A673 (cell line): ENCODE data around the gene PCDHB6. TPM values are rescaled to one million over a fixed set of nuclear protein-coding genes. Genes with fewer than 3 reads are reported as not detected.
"Not testable (repeated sequence)": the region's sequence is repeated elsewhere in the genome, so short reads cannot be mapped to it uniquely, and the experiment has no call there.

Experiments used
- Bru-seq: library from RNA; stranded (reverse); fragments of 400-500 nt; gene quantifications from one replicate; lab custom pipeline; 2021; lab: Mats Ljungman, UMichigan
- BruChase-seq, 2 experiments: library from RNA; stranded (reverse); fragments of 400-500 nt; gene quantifications; one replicate each; lab custom pipeline; 2021; lab: Mats Ljungman, UMichigan
- BruUV-seq: library from RNA; stranded (reverse); fragments of 400-500 nt; replicated peaks from 2 replicates; lab custom pipeline; 2021; lab: Mats Ljungman, UMichigan
- CTCF ChIA-PET: fragments of 300-600 bp; sonication (Branson Sonifier 250); formaldehyde crosslinking; loops from one replicate; lab custom pipeline; 2022; ENCODE audit warnings: antibody characterized with exemption; lab: Charles Lee
- POLR2A ChIA-PET: fragments of 300-600 bp; sonication (Branson Sonifier 250); formaldehyde crosslinking; loops from one replicate; lab custom pipeline; 2022; ENCODE audit warnings: antibody characterized with exemption; ENCODE audit not compliant: low non-redundant PET; lab: Charles Lee
- DNase-seq: peaks from one replicate; pipeline ENCODE4 v3.0.0-alpha.2; 2015; ENCODE audit warnings: low spot score
- H3K27ac ChIP-seq: fragments of 200-600 bp; sonication (generic); 2 replicates; pipeline ENCODE4 v1.5.1; 2016; ENCODE audit warnings: mixed run types, low read depth, mild to moderate bottlenecking, mixed read lengths, antibody characterized with exemption, low read length; ENCODE audit not compliant: poor library complexity, severe bottlenecking
- H3K27me3 ChIP-seq: fragments of 200-600 bp; sonication (generic); replicated peaks from 2 replicates; pipeline ENCODE4 v1.6.1; 2017; ENCODE audit warnings: mixed run types, low read depth, mild to moderate bottlenecking, mixed read lengths, antibody characterized with exemption, low read length; ENCODE audit not compliant: insufficient read depth, poor library complexity
- H3K36me3 ChIP-seq: fragments of 200-600 bp; sonication (generic); 2 replicates; pipeline ENCODE4 v1.6.1; 2016; ENCODE audit warnings: mixed run types, mild to moderate bottlenecking, mixed read lengths, antibody characterized with exemption, low read length; ENCODE audit not compliant: insufficient read depth, poor library complexity, severe bottlenecking
- H3K4me1 ChIP-seq: fragments of 200-600 bp; sonication (generic); 2 replicates; pipeline ENCODE4 v1.6.1; 2017; ENCODE audit warnings: mixed run types, mild to moderate bottlenecking, mixed read lengths, antibody characterized with exemption, low read length; ENCODE audit not compliant: insufficient read depth, poor library complexity, severe bottlenecking
- H3K4me3 ChIP-seq: fragments of 200-600 bp; sonication (generic); 2 replicates; pipeline ENCODE4 v1.5.1; 2016; ENCODE audit warnings: low read depth, mixed run types, mild to moderate bottlenecking, mixed read lengths, low read length; ENCODE audit not compliant: poor library complexity, severe bottlenecking
- H3K9me3 ChIP-seq: fragments of 200-600 bp; sonication (generic); 2 replicates; pipeline ENCODE4 v1.6.1; 2016; ENCODE audit warnings: mixed run types, low read depth, mild to moderate bottlenecking, mixed read lengths, antibody characterized with exemption, low read length; ENCODE audit not compliant: poor library complexity, severe bottlenecking
- CTCF ChIP-seq: fragments of 300-800, 200-600 bp; sonication (generic); conservative IDR thresholded peaks from 2 replicates; pipeline ENCODE4 v1.5.1; 2017; ENCODE audit warnings: low read depth, mild to moderate bottlenecking, antibody characterized with exemption, low read length, moderate library complexity, mixed read lengths
- EZH2 ChIP-seq: fragments of 200-600 bp; sonication (generic); IDR thresholded peaks from 2 replicates; pipeline ENCODE4 v1.6.1; 2017; ENCODE audit warnings: borderline replicate concordance, low read depth, mild to moderate bottlenecking, mixed read lengths, antibody characterized with exemption, low read length; ENCODE audit not compliant: poor library complexity, severe bottlenecking
- intact Hi-C: fragments of 100-400 bp; cut with micrococcal nuclease; formaldehyde crosslinking; loops from one replicate; pipeline ENCODE4 v1.10.0; 2022; ENCODE audit not compliant: unreplicated experiment
- long read RNA-seq: library from polyadenylated mRNA; stranded (forward); transcript quantifications from one replicate; pipeline ENCODE4 v2.0.0, GENCODE V29; 2022
- total RNA-seq: library from RNA; stranded (reverse); gene quantifications from 2 replicates; pipeline ENCODE4 v1.2.3, GENCODE V29; 2021

The PCDHB6 gene
- total RNA-seq (7.3 and 9.1 TPM in 2 replicates), Bru-seq, nascent RNA (percentile 59 among the genes with signal in this experiment), BruChase-seq, experiment 1, labeled RNA remaining after a 2-hour chase (percentile 69 among the genes with signal in this experiment), BruChase-seq, experiment 2, labeled RNA remaining after a 6-hour chase (percentile 82 among the genes with signal in this experiment)
- long read RNA-seq, transcript PCDHB6-201 (1 exons, 3,266 nt), result major isoform, 7 of 7 reads
- long read RNA-seq, partial matches to known transcripts, result 0 of 7 reads
- long read RNA-seq, other reads (novel, unspliced or antisense), result 0 of 7 reads

- H3K9me3 ChIP-seq, result no peaks in the 10 kb centered on the region
- CTCF ChIA-PET, result interaction anchor here (0.6 to 1.1 kb wide), 4 partner anchors 10 to 59 kb away, joined by 3 to 4 read pairs (median 3); partner anchors contain the start of genes PCDHB12, PCDHB16 and PCDHB2
Measured at GRCh38 chr5:141149812-141150211, at the start of gene PCDHB6. TSS of gene PCDHB6 (plus strand) at chr5:141150057. CDS start at chr5:141150258, 201 bp downstream.

GRCh38 chr5:141100243-141100805 is 49.5 kb upstream of the PCDHB6 start, which contains the start of gene PCDHB3:
TSS of gene PCDHB3 (plus strand) at chr5:141100473. CDS start at chr5:141100650, 177 bp downstream.
- ChIA-PET CTCF (no interaction called here), POLR2A (no interaction called here)
- peak; percentile 36 for DNase-seq
- Histone ChIP-seq H3K4me1 (no peaks in the 10 kb centered on the region), H3K27me3 (no peaks in the 10 kb centered on the region), H3K36me3 (peaks cover 13% of the 10 kb centered on the region), H3K4me3 (no peak within 1 kb of the TSS), H3K27ac (no peak within 1 kb of the TSS), H3K9me3 (peaks cover 36% of the 10 kb centered on the region)
- TF ChIP-seq CTCF (peak; percentile 50), EZH2 (no peak)
- intact Hi-C loops, result no loop called here
- no TSS peak for BruUV-seq

More at GRCh38 chr5:141149812-141150211, at the start of gene PCDHB6:
- POLR2A ChIA-PET, result no interaction called here
- peak; percentile 84 for DNase-seq
- H3K4me3 ChIP-seq, result peak within 1 kb of the TSS; percentile 42
- no peak within 1 kb of the TSS for H3K27ac ChIP-seq
- H3K4me1 ChIP-seq, result no peaks in the 10 kb centered on the region
- no peak for TF ChIP-seq EZH2
- peak; percentile 66 for TF ChIP-seq CTCF
- no peaks in the 10 kb centered on the region for H3K36me3 ChIP-seq
- intact Hi-C loops, result no loop called here
- H3K27me3 ChIP-seq, result no peaks in the 10 kb centered on the region
- BruUV-seq, result no TSS peak

GRCh38 chr5:141101059-141101458 is 48.8 kb upstream of the PCDHB6 start:
- Histone ChIP-seq H3K9me3 (peaks cover 31% of the 10 kb centered on the region), H3K27me3 (no peaks in the 10 kb centered on the region), H3K27ac (no peak overlapping the region), H3K4me1 (no peaks in the 10 kb centered on the region), H3K4me3 (no peak overlapping the region), H3K36me3 (peaks cover 9% of the 10 kb centered on the region)
- intact Hi-C loops, result no loop called here
- POLR2A ChIA-PET, result no interaction called here
- DNase-seq, result no peak
- CTCF ChIA-PET, result no interaction called here
- BruUV-seq, result no TSS peak
- no peak for TF ChIP-seq EZH2
- no peak for TF ChIP-seq CTCF

GRCh38 chr5:141102070-141102469 is 47.8 kb upstream of the PCDHB6 start:
- BruUV-seq, POLR2A ChIA-PET, H3K27me3 ChIP-seq, CTCF ChIA-PET, DNase-seq, H3K4me3 ChIP-seq, H3K36me3 ChIP-seq, intact Hi-C loops, H3K4me1 ChIP-seq, H3K27ac ChIP-seq: not testable (repeated sequence)
- peaks cover 31% of the 10 kb centered on the region for H3K9me3 ChIP-seq

GRCh38 chr5:141102471-141102870 is 47.4 kb upstream of the PCDHB6 start:
- BruUV-seq, CTCF ChIA-PET, H3K4me3 ChIP-seq, H3K36me3 ChIP-seq, H3K27me3 ChIP-seq, DNase-seq, POLR2A ChIA-PET, H3K4me1 ChIP-seq, H3K27ac ChIP-seq, intact Hi-C loops: not testable (repeated sequence)
- peaks cover 28% of the 10 kb centered on the region for H3K9me3 ChIP-seq
